K562 (cell line): Measurements from ENCODE around the gene NR0B2. TPM values are rescaled to one million over a fixed set of nuclear protein-coding genes. Genes with fewer than 3 reads are reported as not detected.

ENCODE experiments used
- ATF7 ChIP-seq: fragments of 450-650 bp; IDR thresholded peaks from 2 replicates; pipeline ENCODE4 v1.7.1; 2014; ENCODE audit warnings: mild to moderate bottlenecking, moderate library complexity
- BCOR ChIP-seq: fragments of 450-650 bp; IDR thresholded peaks from 2 replicates; pipeline ENCODE4 v1.6.1; 2016
- CBX3 ChIP-seq, 2 experiments: IDR thresholded peaks; 1 replicate in 1 of 2; 2 replicates in 1 of 2; pipeline ENCODE4 v1.6.1; 2012; ENCODE audit warnings: inconsistent platforms in 2 of 2, low read length in 2 of 2, borderline replicate concordance in 1 of 2, control low read depth in 1 of 2
- CGGBP1 ChIP-seq: fragments of 250-450 bp; sonication (Bioruptor Pico); IDR thresholded peaks from 2 replicates; pipeline ENCODE4 v1.9.0; 2021; ENCODE audit warnings: mild to moderate bottlenecking
- CHCHD3 ChIP-seq: fragments of 250-450 bp; sonication (Bioruptor Pico); IDR thresholded peaks from 2 replicates; pipeline ENCODE4 v2.1.2; 2022; ENCODE audit warnings: mild to moderate bottlenecking
- GABPB2 ChIP-seq: fragments of 250-450 bp; sonication (Bioruptor Pico); conservative IDR thresholded peaks from 2 replicates; pipeline ENCODE4 v1.5.1; 2021; ENCODE audit warnings: mild to moderate bottlenecking
- GTF2B ChIP-seq: IDR thresholded peaks from 2 replicates; pipeline ENCODE4 v1.6.1; 2011; ENCODE audit not compliant: insufficient read length; ENCODE audit errors: extremely low read depth
- HDAC3 ChIP-seq: fragments of 450-650 bp; IDR thresholded peaks from 2 replicates; pipeline ENCODE4 v1.6.1; 2018; ENCODE audit warnings: borderline replicate concordance, mild to moderate bottlenecking, moderate library complexity; ENCODE audit not compliant: partially characterized antibody
- HLTF ChIP-seq: fragments of 450-650 bp; IDR thresholded peaks from 2 replicates; pipeline ENCODE4 v1.6.1; 2016
- JUN ChIP-seq, 2 experiments: sonication (generic) in 1 of 2; formaldehyde crosslinking in 1 of 2; IDR thresholded peaks; 2 replicates each; pipeline versions ENCODE4 v1.6.1 to v1.8.0; 2012 to 2022; ENCODE audit warnings: borderline replicate concordance in 2 of 2, mild to moderate bottlenecking in 2 of 2, improper control_type of control experiment in 1 of 2, low read depth in 1 of 2, low read length in 1 of 2, missing genetic modification reagents in 1 of 2
- KDM1A ChIP-seq, 2 experiments: fragments of 450-650 bp; IDR thresholded peaks; 2 replicates each; pipeline ENCODE4 v1.6.1; 2016; ENCODE audit warnings: mild to moderate bottlenecking in 2 of 2
- NFE2 ChIP-seq: IDR thresholded peaks from 2 replicates; pipeline ENCODE4 v1.6.1; 2014; ENCODE audit warnings: antibody characterized with exemption, low read depth
- PCBP2 ChIP-seq: fragments of 200-400 bp; formaldehyde crosslinking; IDR thresholded peaks from 2 replicates; pipeline ENCODE4 v1.6.1; 2018; ENCODE audit warnings: low read length, low read depth, mild to moderate bottlenecking, moderate library complexity; ENCODE audit not compliant: poor library complexity, severe bottlenecking
- POLR2A ChIP-seq: fragments of 450-650 bp; conservative IDR thresholded peaks from 2 replicates; pipeline ENCODE4 v1.6.1; 2016
- TAF15 ChIP-seq: fragments of 200-400 bp; formaldehyde crosslinking; IDR thresholded peaks from 2 replicates; pipeline ENCODE4 v1.6.1; 2017; ENCODE audit warnings: mild to moderate bottlenecking, low read depth, low read length, moderate library complexity
- XRCC3 ChIP-seq: fragments of 450-650 bp; IDR thresholded peaks from 2 replicates; pipeline ENCODE4 v1.6.1; 2017; ENCODE audit warnings: mild to moderate bottlenecking, moderate library complexity
- ZFP36 ChIP-seq: fragments of 150-350 bp; IDR thresholded peaks from 2 replicates; pipeline ENCODE4 v1.6.1; 2018; ENCODE audit warnings: low read length, low read depth; ENCODE audit not compliant: partially characterized antibody
- ZNF239 ChIP-seq: fragments of 250-450 bp; sonication (Bioruptor Pico); IDR thresholded peaks from 2 replicates; pipeline ENCODE4 v1.4.0; 2020; ENCODE audit warnings: mild to moderate bottlenecking
- ZNF57 ChIP-seq: fragments of 450-650 bp; formaldehyde crosslinking; IDR thresholded peaks from 2 replicates; pipeline ENCODE4 v1.4.0; 2020; ENCODE audit warnings: mild to moderate bottlenecking, moderate library complexity
- polyA plus RNA-seq, 8 experiments: library from polyadenylated mRNA; depleted of rRNA in 4 of 8; stranded (reverse) in 5 of 8; unstranded in 3 of 8; fragments of >200 nt; fragmentation: Nextera tagmentation in 2 of 8; fragmentation: Illumina TruSeq in 1 of 8; extraction: Ambion mirVana in 2 of 8; extraction: Trizol in 1 of 8; gene quantifications; 2 replicates each; pipeline versions ENCODE4 v1.2.1 to v1.2.3, GENCODE V29; 2011 to 2014; ENCODE audit warnings: inconsistent platforms in 1 of 8, missing spikeins in 1 of 8
- total RNA-seq, 7 experiments: library from RNA; depleted of rRNA in 6 of 7; stranded (reverse); fragments of >200 nt in 6 of 7; fragmentation: Illumina TruSeq in 2 of 7; extraction: Trizol in 2 of 7; gene quantifications; 2 replicates each; pipeline versions ENCODE4 v1.2.1 to v1.2.3, GENCODE V29; 2011 to 2021; ENCODE audit warnings: low replicate concordance in 1 of 7
- TF ChIP-seq, protein P1 (sequence below), 2 experiments: fragments of 450-650 bp; formaldehyde crosslinking in 1 of 2; IDR thresholded peaks; 2 replicates each; pipeline versions ENCODE4 v1.4.0 to v1.6.1; 2014 to 2020; ENCODE audit warnings: mild to moderate bottlenecking in 2 of 2, borderline replicate concordance in 1 of 2, low read depth in 1 of 2

NR0B2 gene
- total and polyA plus RNA-seq, 9 of the 15 experiments (the other 6 are each of a cell fraction or from before 2014, with no cell fraction given), result not detected

- TF ChIP-seq JUN (IDR thresholded peaks at IDR 0.05; ENCODE audit: borderline replicate concordance, low read depth, low read length) (no peak), JUN (CRISPR knock-in tag; IDR thresholded peaks at IDR 0.05; ENCODE audit: borderline replicate concordance) (peak; percentile 81; the same call in 1 of the 2 replicates), ATF7 (peak; percentile 78), BCOR (no peak), GTF2B (no peak), HLTF (peak; percentile 72; the same call in 1 of the 2 replicates), POLR2A (peak; percentile 98), XRCC3 (no peak), CGGBP1 (CRISPR knock-in tag) (no peak), ZNF239 (CRISPR knock-in tag) (no peak), CHCHD3 (CRISPR knock-in tag) (no peak), PCBP2 (no peak), HDAC3 (no peak), ZFP36 (no peak), GABPB2 (CRISPR knock-in tag) (no peak), KDM1A (IDR thresholded peaks at IDR 0.05) (no peak), CBX3 (IDR thresholded peaks at IDR 0.05; ENCODE audit: borderline replicate concordance in 1 of 2, low read length in 2 of 2) (peak in 1 of 2 experiments; percentile 76; a peak in 1 of 3 replicates), ZNF57 (CRISPR knock-in tag) (no peak), TAF15 (no peak), NFE2 (no peak)
- TF ChIP-seq, protein P1, sequence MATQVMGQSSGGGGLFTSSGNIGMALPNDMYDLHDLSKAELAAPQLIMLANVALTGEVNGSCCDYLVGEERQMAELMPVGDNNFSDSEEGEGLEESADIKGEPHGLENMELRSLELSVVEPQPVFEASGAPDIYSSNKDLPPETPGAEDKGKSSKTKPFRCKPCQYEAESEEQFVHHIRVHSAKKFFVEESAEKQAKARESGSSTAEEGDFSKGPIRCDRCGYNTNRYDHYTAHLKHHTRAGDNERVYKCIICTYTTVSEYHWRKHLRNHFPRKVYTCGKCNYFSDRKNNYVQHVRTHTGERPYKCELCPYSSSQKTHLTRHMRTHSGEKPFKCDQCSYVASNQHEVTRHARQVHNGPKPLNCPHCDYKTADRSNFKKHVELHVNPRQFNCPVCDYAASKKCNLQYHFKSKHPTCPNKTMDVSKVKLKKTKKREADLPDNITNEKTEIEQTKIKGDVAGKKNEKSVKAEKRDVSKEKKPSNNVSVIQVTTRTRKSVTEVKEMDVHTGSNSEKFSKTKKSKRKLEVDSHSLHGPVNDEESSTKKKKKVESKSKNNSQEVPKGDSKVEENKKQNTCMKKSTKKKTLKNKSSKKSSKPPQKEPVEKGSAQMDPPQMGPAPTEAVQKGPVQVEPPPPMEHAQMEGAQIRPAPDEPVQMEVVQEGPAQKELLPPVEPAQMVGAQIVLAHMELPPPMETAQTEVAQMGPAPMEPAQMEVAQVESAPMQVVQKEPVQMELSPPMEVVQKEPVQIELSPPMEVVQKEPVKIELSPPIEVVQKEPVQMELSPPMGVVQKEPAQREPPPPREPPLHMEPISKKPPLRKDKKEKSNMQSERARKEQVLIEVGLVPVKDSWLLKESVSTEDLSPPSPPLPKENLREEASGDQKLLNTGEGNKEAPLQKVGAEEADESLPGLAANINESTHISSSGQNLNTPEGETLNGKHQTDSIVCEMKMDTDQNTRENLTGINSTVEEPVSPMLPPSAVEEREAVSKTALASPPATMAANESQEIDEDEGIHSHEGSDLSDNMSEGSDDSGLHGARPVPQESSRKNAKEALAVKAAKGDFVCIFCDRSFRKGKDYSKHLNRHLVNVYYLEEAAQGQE (IDR thresholded peaks at IDR 0.05; ENCODE audit: borderline replicate concordance), result no peak
- TF ChIP-seq, protein P1 (CRISPR knock-in tag; IDR thresholded peaks at IDR 0.05; ENCODE audit: low read depth), result peak; percentile 77; the same call in 1 of the 2 replicates
Observed at GRCh38 chr1:26921540-26922430, 8.0 kb upstream of the NR0B2 start, which contains the start of gene NUDC (continued).
